HFF-Myc (cell line): ENCODE measurements around the gene TMOD1.
"Not testable (repeated sequence)": the region's sequence is repeated elsewhere in the genome, so short reads cannot be mapped to it uniquely, and the experiment has no call there.

Experiments used
- DNase-seq: peaks from one replicate; pipeline ENCODE4 v3.0.0-alpha.2; 2011; ENCODE audit warnings: low read depth; ENCODE audit errors: extremely low read depth
- H3K4me3 ChIP-seq: replicated peaks from 2 replicates; pipeline ENCODE4 v1.5.1; 2011; ENCODE audit warnings: low read depth, mild to moderate bottlenecking, control low read depth, low read length
- CTCF ChIP-seq: IDR thresholded peaks from 2 replicates; pipeline ENCODE4 v1.5.1; 2012; ENCODE audit warnings: mild to moderate bottlenecking, low read depth, low read length, control low read depth; ENCODE audit errors: missing control alignments

TMOD1 gene

GRCh38 chr9:97501177-97501971, at the start of gene TMOD1:
Gene TMOD1 (plus strand): TSS chr9:97501666. CDS start chr9:97524189, 22,523 bp downstream.
- no peak for TF ChIP-seq CTCF
- DNase-seq, result no peak
- H3K4me3 ChIP-seq, result peak within 1 kb of the TSS; percentile 44

- H3K4me3 ChIP-seq, DNase-seq: not testable (repeated sequence)
These were observed 47.9 kb upstream of the TMOD1 start for GRCh38 chr9:97453573-97453972.

GRCh38 chr9:97456841-97457240, 44.6 kb upstream of the TMOD1 start:
- DNase-seq, H3K4me3 ChIP-seq: not testable (repeated sequence)

GRCh38 chr9:97459326-97459725, 42.1 kb upstream of the TMOD1 start:
- DNase-seq, result no peak
- TF ChIP-seq CTCF, result no peak
- no peak overlapping the region for H3K4me3 ChIP-seq

GRCh38 chr9:97462159-97462558, 39.3 kb upstream of the TMOD1 start:
- DNase-seq, result no peak
- no peak overlapping the region for H3K4me3 ChIP-seq
- no peak for TF ChIP-seq CTCF

GRCh38 chr9:97462914-97463313, 38.6 kb upstream of the TMOD1 start:
- TF ChIP-seq CTCF, result no peak
- DNase-seq, result no peak
- H3K4me3 ChIP-seq, result no peak overlapping the region

- no peak overlapping the region for H3K4me3 ChIP-seq
- DNase-seq, result peak; percentile 51
- peak; percentile 78 for TF ChIP-seq CTCF
These were observed 32.6 kb upstream of the TMOD1 start for GRCh38 chr9:97468658-97469448.
